GM21825 (cell line): ENCODE results near the gene RCAN3.
"Not testable (repeated sequence)": the region's sequence is repeated elsewhere in the genome, so short reads cannot be mapped to it uniquely, and the experiment has no call there.

Experiments
- ATAC-seq: cut with Tn5 transposase; IDR thresholded peaks from one replicate; pipeline ENCODE4 v1.9.1; 2021; ENCODE audit warnings: mild to moderate bottlenecking, moderate library complexity; ENCODE audit not compliant: unreplicated experiment

The RCAN3 gene

DNA sequence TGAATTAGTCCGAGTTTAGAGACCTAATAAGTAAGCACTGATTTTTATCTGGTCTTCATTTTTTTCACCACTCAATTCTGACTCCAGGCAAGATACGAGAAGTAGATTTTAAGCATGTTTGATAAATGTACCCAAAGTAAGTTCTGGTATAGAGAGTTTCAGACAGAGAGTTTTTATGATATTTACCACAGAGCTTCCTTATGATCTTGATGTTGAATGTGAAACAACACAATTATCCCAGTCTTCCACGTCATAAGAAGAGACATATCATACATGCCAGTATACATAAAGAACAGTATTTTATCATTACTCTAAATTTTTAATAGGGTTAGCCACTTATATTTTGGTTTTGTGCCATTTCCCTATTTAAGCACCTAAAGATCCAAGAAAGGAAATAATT lies 45.4 kb downstream of the RCAN3 start:
- ATAC-seq: no peak

DNA sequence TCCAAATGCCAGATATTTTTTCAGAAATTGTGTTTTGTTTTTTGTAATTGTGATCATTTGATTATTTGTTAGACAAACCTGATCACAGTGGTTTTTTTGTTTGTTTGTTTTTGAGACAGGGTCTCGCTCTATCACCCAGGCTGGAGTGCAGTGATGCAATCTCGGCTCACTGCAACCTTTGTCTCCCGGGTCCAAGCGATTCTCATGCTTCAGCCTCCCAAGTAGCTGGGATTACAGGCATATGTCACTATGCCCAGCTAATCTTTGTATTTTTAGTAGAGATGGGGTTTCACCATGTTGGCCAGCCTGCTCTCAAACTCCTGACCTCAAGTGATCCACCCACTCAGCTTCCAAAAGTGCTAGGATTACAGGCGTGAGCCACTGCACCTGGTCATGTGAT lies 46.6 kb downstream of the RCAN3 start:
- ATAC-seq: not testable (repeated sequence)

DNA sequence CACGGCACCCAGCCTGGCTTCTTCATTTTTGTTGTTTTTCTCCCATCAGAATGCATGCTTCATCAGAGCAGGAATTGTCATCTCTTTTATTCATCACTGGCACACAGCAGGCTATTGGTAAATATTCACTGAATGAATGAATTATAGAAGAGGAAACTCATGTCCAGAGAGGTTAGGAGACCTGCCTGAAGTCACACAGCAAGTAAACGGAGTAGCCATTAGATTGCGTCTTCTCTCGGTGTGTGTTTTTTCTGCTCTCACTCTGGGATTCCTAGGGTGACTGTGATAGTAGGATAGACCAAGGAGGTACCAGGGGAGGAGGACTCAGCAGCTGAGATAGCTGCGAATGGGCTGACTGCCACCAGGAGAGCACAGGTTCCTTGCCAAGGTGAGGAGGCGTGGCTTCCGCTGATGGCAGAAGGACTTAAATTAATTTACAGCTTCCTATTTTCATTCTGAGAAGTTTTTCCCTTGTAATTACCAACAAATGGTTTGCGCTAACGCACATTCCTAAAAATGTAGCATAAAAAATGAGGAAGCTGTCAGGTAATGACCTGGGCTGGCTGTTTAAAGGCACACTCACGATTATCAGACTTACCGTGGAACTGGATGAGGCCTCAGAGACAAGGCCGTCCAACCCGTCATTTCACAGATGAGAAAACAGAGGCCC lies 48.8 kb downstream of the RCAN3 start:
- ATAC-seq: no peak

DNA sequence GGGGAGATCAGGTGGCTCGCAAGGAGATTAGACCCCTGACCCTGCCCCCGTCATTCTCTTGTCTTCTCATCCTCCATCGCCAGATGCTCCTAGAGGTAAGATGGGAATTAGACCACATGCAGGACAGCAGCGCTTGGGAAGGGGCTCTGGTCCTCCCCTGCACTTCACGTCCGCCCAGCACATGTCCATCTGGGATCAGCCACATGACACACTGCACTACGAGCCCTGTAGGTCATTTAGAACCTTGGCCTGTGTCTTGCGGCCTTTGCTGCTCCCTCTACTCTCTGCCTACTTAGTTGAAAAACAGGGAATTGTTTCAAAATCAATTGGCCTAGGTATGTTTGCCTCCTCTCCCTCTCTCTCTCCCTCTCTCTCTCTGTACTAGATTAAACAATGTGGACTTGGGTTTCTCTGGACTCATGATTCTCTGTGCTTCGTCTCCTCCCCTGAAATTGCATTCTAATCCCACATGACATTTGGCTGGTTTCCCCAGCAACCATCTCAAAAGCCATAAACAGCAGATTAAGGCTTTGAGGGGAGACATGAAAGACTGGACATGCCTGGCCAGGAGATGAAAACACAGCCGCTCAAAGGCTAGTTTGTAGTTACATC lies 49.4 kb downstream of the RCAN3 start:
- ATAC-seq: no peak

DNA sequence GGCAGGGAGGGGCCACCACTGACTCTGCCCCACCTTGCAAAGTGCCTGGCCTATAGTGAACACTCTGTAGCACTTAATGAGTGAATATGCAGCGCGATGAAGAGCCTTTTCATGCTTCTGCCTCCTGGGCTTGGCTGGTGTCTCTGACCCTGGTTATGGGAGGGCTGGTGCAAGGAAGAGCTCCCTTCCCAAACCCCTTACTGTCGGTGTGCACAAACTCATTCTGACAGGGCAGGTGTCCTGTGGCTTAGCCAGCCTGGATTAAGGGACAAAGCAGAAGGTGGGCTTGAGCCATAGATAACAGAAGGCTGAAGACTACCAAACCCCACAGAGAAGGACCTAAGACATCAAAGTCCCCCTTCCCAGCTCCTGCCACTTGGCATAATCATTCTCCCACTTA lies 51.3 kb downstream of the RCAN3 start:
- ATAC-seq: no peak

DNA sequence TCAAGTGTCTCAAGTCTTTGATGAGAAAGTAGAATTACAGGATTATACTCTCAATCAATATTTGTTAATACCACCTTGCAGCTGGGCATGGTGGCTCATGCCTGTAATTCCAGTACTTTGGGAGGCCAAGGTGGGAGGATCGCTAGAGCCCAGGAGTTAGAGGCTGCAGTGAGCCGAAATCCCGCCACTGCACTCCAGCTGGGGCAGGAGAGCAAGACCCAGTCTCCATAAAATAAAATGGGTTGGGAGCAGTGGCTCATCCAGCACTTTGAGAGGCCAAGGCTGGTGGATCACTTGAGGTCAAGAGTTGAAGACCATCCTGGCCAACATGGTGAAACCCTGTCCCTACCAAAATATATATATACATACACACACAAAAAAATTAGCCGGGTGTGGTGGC lies 52.1 kb downstream of the RCAN3 start:
- ATAC-seq: no peak

DNA sequence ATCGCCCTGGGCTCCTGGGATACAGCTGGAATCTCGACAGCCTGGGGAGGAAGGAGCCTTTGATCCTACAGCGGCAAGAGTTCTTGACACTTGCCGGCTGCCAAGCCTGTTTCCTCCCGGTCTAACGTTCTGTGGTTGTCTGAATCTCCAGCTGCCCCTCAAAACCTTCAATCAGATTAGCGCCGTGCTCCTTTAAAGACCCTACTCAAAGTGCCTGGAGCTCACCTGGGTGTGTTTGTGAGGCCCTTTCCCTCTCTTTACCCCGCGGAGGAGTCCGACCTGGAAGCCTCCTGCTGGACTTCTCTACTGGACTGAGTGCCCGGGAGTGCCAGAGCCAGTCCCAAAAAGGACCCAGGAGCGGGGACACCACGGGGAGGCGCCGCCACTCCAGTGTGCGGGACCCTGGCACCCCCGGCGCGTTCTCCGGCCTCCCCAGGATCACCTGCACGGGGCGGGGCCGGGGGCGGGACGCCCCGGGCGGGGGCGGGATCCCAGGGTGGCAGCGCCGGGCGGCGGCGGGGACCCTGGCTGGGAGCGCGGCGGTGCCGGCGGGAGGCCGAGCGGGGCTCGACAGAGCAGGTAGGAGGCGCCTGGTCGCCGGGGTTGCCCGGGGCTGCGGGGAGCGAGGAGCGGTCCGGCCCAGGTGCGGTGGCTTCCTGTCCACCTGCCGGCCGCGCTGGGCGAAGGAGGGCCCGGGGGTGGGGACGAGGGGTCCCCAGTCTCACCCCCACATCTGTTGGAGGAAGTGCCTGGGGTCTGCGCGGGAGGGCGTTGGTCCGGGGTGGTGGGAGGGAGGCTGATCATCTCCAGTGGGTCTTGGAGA lies 53.2 kb downstream of the RCAN3 start, which contains the start of gene NCMAP:
Gene NCMAP (plus strand): TSS at position 497 of the 823 bp plus-strand sequence. CDS start 39,344 bp downstream, outside the sequence.
- ATAC-seq: no peak

DNA sequence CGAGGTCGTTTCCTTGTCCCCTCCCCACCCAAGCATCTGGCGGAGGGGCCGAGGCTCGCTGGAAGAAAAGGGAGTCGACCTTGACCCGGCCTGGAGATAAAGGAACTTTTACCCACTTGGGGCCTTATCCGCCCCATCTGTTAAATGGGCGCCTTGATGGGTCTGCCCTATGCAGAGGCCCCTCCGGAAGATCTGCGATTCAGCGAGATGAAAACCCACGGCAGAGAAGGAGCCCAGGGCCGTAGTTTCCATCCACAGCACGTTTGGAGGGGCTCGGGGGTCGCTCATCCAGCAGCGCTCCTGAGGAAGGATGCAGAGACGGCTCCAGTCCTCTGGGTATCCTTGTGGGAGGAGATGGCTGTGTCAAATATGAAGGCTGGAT lies 53.8 kb downstream of the RCAN3 start:
- ATAC-seq: no peak

DNA sequence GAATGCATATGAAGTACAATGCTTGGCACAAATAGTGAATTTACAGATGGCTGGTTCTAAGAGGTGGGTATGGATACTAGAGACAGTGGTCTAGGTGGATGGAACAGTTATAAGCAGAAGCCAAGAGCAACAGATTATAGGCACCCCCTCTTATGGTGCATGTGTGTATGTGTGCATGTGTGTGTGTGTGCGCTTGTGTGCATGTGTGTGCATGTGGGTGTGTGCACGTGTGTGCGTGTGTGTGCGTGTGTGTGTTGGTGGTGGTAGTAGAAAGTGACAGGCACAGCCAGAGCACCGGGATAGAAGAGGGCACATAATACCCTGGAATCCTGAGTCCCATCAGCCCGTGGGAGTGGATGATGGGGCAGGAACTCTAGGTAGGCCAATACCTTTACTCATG lies 54.6 kb downstream of the RCAN3 start:
- no peak for ATAC-seq

DNA sequence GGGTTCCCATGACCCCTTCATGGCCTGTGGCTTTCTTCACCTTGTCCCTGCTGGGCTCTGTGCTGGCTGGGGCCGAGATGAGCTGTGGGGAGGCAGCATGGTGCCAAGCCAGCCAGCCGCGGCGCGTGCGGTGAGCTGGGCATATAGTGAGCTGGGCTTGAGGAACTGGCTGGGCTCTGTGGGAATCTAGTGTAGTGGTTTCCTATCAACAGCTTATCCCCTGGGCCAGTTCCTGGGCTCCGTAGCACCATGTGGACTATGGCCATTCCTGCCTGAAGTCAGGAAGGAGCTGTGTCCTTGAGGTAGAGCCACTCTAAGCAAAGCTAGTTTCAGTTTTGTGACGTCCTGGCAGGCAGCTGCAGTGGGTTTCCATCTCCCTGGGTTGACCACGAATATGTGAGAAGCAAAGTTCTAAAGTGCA lies 55.1 kb downstream of the RCAN3 start:
- no peak for ATAC-seq

DNA sequence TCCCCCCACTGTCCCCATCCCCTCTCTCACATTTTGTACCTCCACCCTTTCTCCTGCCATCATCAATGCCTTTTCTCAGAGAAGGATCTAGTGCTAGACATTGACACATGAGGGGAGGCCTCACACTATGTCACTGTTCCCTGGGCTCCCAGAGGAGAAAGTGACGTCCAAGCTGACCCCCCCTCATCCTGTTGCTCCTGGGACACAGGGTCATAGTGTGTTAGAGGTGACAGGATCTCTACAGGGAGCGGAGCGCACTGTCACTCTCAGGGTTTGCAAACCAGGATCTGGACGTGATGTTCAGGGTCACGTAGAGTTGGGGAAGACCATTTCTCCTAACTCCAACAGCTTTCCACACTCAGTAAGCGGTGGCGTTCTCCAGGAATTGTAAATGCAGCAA lies 55.8 kb downstream of the RCAN3 start:
- no peak for ATAC-seq

DNA sequence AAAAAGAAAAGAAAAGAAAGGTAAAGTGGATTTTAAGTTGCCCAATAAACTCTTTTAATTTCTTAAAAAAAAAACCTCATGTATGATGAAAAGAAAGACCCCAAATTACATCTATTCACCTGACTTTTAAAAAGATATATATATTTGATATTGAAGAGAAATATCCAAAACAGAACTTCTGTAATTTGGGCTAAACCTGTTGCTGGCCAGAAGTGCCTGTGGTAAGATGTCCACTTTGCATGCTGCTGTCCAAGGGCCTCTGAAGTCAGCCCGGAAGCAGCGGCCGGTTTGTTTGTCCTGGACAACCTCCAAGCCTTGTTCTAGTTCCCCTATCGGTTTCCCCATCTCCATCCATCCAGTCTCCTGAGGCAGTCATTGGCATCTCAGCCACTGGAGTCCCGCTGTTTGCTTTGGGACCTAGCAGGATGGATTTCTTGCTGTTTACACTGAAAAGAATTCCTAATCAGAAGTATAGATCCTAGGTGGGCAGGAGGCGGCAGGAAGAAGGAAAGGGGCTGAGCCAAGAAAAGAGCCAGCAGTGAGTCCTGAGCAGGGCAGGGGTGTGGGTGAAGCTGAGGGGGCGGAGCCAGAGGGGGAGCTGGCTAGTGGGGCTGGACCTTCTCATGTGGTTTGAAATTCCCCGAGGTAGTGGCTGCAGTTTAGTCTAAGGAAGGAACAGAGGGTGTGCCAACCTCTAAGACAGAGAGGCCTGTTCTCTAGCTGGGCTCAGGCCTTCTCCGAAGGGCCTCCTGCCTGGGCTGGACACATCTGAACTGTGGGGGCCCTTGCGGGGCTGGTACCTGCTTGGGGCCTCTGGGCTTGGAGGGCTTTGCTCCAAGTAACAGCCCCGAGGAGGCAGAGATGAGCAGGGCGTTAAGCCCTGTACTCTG lies 56.5 kb downstream of the RCAN3 start:
- no peak for ATAC-seq

DNA sequence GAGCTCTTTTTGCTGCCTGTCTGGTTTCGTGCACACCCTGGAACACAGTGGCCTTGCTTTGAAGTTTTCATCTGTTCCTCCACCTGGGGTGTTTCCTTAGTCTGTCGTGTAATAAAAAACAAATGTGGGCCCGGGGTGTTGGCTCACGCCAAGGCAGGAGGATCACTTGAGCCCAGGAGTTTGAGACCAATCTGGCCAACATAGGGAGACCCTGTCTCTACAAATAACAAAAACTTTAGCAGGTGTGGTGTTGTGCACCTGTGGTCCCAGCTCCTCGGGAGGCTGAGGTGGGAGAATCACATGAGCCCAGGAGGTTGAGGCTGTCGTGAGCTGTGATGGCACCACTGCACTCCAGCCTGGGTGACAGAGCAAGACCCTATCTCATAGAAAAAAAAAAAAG lies 57.7 kb downstream of the RCAN3 start:
- no peak for ATAC-seq

DNA sequence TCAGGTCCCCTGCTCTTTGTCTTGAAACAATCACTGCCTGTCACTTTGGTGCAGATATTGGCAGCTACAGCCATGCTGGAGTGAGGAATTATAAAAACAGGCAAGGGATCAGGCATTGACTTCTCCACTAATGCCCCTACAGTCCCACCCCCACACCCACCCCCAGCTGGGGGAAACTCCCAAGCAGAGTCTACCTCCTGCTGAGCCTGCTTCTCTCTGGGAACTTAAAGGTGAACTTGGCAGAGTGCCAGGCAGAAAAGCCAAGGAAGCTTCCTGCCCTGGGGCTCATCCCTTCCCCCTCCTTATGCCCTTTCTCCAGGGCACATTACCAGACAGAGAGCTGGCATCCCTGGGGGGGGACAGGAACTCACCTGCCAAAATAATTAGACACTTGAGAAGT lies 60.0 kb downstream of the RCAN3 start:
- no peak for ATAC-seq

DNA sequence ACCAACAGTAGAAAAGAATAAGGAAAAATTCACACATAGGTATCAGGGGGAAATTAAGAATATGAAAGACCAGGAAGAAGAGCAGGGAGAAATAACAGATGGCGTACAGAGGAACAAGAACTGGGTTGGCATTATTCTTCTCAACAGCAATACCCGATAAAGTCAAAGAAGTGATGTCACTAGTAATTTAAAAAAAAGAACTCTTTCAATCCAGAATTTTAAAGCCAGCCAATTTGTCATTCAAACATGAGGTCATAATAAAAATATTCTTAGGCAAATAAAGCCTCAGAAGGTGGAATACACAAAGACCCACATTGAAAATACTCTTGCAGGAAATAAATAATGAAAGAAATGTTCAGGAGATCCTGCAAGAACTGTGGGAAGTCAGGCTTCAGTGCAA lies 62.1 kb downstream of the RCAN3 start:
- no peak for ATAC-seq

DNA sequence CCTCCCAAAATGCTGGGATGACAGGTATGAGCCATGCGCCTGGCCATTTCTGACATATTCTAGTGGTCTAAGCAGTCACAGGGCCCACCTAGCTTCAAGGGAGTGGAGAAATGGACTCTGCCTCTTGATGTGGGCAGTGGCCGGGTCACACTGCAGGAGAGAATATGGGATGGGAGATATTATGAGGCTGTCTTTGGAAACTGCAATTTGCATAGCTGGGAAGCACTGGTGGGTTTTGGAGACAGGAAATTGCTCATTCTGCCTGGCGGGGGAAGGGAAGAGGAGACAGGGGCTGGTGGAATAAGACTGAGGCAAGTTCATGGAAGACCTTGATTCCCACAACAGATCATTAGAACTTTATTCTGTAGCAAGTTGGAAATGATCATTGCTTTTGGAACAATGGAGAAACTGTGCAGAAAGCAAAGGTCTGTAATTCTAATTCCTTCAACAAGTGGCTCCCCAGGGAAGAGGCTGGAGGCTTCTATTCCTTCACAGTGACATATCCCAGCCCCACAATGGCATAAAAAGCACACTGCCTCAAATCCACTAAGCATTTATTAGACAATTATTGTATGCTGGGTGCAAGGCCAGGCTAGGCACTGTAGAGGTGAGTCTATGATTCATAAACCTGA lies 63.7 kb downstream of the RCAN3 start:
- no peak for ATAC-seq

DNA sequence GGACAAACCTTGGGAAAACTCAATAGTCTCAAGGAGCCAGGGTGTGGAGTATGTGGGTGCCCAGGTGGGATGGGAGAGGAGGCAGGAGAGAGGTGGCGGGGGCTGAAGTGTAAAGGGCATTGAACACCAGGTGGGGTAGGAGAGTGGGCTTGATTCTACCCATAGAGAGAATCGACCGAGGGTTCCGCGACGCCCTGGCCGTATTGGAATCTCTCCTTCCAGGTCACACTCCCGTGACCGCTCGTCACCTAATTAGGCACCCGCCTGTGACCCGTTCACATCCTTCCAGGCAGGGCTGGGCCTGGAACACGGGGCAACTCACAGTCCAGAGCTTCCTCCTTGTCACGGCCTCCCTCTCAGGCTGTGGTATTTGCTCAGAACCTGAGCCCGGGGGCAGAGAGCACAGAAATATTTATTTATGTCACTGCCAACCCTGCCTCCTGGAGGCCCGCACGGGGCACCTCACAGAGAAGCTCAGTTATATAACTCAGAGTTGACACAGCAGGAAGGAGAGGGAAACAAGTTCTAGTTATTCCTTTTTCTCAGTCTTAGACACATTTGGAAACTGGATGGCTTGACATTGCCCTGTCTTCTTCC lies 65.3 kb downstream of the RCAN3 start:
- no peak for ATAC-seq

DNA sequence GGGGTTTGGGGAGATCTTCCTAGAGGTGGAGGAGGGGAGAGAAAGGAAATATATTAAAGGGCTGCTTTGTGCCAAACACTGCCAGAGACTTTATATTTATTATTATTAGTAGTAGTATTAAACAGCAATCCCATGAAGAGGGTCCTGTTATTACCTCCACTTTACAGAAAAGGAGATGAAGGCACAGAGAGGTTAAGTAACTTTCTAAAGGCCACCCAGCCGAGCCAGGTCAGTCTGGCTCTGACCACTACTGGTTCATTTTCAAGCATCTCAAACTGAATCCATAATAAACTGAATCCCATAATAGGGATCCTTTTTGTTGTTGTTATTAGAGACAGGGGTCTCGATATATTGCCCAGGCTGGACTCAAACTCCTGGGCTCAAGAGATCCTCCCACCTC lies 65.8 kb downstream of the RCAN3 start:
- no peak for ATAC-seq

DNA sequence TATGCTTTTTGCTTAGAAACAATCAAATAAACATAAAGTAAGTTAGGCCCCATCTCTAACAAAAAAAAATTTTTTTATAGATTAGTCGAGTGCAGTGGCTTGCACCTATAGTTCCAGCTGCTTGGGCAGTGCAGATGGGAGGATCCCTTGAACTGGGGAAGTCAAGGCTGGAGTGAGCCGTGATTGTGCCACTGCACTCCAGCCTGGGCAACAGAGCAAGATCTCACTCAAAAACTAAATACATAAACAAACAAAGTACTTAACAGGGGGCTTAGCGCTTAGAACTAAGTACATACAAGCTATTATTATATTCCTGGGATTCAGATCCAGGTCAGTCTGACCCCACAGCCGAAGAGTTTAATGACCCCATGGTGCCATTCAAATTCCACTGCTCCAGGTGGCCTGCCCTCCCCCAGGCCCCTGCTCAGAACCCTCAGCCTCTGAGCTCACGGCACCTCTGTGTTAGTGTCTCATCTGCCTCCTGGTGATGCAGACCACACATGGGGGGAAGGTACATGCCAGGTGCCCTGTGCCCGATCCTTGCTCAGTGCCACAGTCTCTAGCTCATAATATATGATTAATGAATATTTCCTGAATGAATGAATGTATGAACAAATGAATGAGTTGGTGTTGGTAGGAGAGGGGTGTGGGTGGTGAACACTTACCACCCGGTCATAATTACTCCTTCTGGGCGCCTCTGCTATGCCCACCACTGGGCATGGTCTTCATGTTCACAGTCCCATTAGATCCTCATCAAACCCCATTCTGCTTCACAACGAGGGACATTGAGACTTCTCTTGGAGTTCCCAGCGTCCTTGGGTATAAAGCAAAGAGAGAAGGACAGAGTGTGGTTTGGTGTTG lies 67.9 kb downstream of the RCAN3 start:
- no peak for ATAC-seq
